Neural progenitor cell (in vitro differentiated cells): ENCODE data around the gene CHST9. TPM values are rescaled to one million over a fixed set of nuclear protein-coding genes. Genes with fewer than 3 reads are reported as not detected.

Experiments
- DNase-seq: peaks from one replicate; pipeline ENCODE4 v3.0.0-alpha.2; 2016; ENCODE audit warnings: low spot score
- H2AFZ ChIP-seq: fragments of 200-600 bp; sonication (generic); replicated peaks from 2 replicates; pipeline ENCODE4 v1.6.1; 2016; ENCODE audit warnings: antibody characterized with exemption
- H3F3A ChIP-seq: fragments of 200-600 bp; sonication (generic); 2 replicates; pipeline ENCODE4 v1.6.1; 2016; ENCODE audit warnings: antibody characterized with exemption, low read depth
- H3K27ac ChIP-seq: fragments of 200-600 bp; sonication (generic); 2 replicates; pipeline ENCODE4 v1.5.1; 2016; ENCODE audit warnings: mild to moderate bottlenecking
- H3K27me3 ChIP-seq: fragments of 200-600 bp; sonication (generic); 2 replicates; pipeline ENCODE4 v1.6.1; 2016; ENCODE audit warnings: mild to moderate bottlenecking, moderate library complexity
- H3K36me3 ChIP-seq: fragments of 200-600 bp; sonication (generic); 2 replicates; pipeline ENCODE4 v1.5.1; 2016
- H3K4me1 ChIP-seq: fragments of 200-600 bp; sonication (generic); 2 replicates; pipeline ENCODE4 v1.6.1; 2016; ENCODE audit warnings: mixed run types
- H3K4me2 ChIP-seq: fragments of 200-600 bp; sonication (generic); 2 replicates; pipeline ENCODE4 v1.6.1; 2016
- H3K4me3 ChIP-seq: fragments of 200-600 bp; sonication (generic); 2 replicates; pipeline ENCODE4 v1.5.1; 2016
- H3K79me2 ChIP-seq: fragments of 200-600 bp; sonication (generic); 2 replicates; pipeline ENCODE4 v1.6.1; 2016; ENCODE audit warnings: low read depth
- H3K9ac ChIP-seq: fragments of 200-600 bp; sonication (generic); 2 replicates; pipeline ENCODE4 v1.6.1; 2016
- H3K9me3 ChIP-seq: fragments of 200-600 bp; sonication (generic); 2 replicates; pipeline ENCODE4 v1.5.1; 2016; ENCODE audit warnings: low read depth
- H4K20me1 ChIP-seq: fragments of 200-600 bp; sonication (generic); 2 replicates; pipeline ENCODE4 v1.6.1; 2016; ENCODE audit warnings: low read depth
- H3K27ac Mint-ChIP-seq: 3 replicates; pipeline ENCODE4 v1.8.0; 2021; ENCODE audit warnings: mixed read lengths
- H3K27me3 Mint-ChIP-seq: 2 replicates; pipeline ENCODE4 v1.8.0; 2022; ENCODE audit warnings: low read depth, mild to moderate bottlenecking, inconsistent platforms, moderate library complexity, mixed read lengths; ENCODE audit not compliant: insufficient read depth
- H3K36me3 Mint-ChIP-seq: 3 replicates; pipeline ENCODE4 v1.8.0; 2021; ENCODE audit warnings: mixed read lengths
- H3K4me1 Mint-ChIP-seq: 3 replicates; pipeline ENCODE4 v1.8.0; 2021; ENCODE audit warnings: mixed read lengths
- H3K4me3 Mint-ChIP-seq: 3 replicates; pipeline ENCODE4 v1.8.0; 2021; ENCODE audit warnings: mild to moderate bottlenecking, moderate library complexity, mixed read lengths
- H3K9me3 Mint-ChIP-seq: 3 replicates; pipeline ENCODE4 v1.8.0; 2020; ENCODE audit warnings: mixed read lengths
- CTCF ChIP-seq: fragments of 200-600 bp; sonication (generic); IDR thresholded peaks from 2 replicates; pipeline ENCODE4 v1.5.1; 2017; ENCODE audit warnings: antibody characterized with exemption, mild to moderate bottlenecking
- EZH2 ChIP-seq: fragments of 200-600 bp; sonication (generic); IDR thresholded peaks from 2 replicates; pipeline ENCODE4 v1.6.1; 2017; ENCODE audit warnings: antibody characterized with exemption, mild to moderate bottlenecking, moderate library complexity
- EZH2phosphoT487 ChIP-seq: fragments of 200-600 bp; sonication (generic); IDR thresholded peaks from 2 replicates; pipeline ENCODE4 v1.6.1; 2017; ENCODE audit warnings: antibody characterized with exemption
- total RNA-seq: library from RNA; depleted of rRNA; stranded (reverse); fragments of >200 nt; gene quantifications from 2 replicates; pipeline ENCODE4 v1.2.3, GENCODE V29; 2015; ENCODE audit warnings: low replicate concordance

CHST9 gene
- total RNA-seq, 1 donor from 2014 or later: 1.3 TPM

GRCh38 chr18:27064673-27065072 lies 120.4 kb downstream of the CHST9 start:
- H3K9me3 ChIP-seq: no peaks in the 10 kb centered on the region
- H3K27ac Mint-ChIP-seq: no peak overlapping the region
- peaks cover 9% of the 10 kb centered on the region for H3K4me1 Mint-ChIP-seq
- no peak overlapping the region for H3K4me3 Mint-ChIP-seq
- H3F3A ChIP-seq: no peaks in the 10 kb centered on the region
- no peak overlapping the region for H2AFZ ChIP-seq
- no peaks in the 10 kb centered on the region for H4K20me1 ChIP-seq
- DNase-seq: peak; percentile 32
- no peak overlapping the region for H3K27ac ChIP-seq
- H3K36me3 ChIP-seq: no peaks in the 10 kb centered on the region
- H3K36me3 Mint-ChIP-seq: no peaks in the 10 kb centered on the region
- no peaks in the 10 kb centered on the region for H3K79me2 ChIP-seq
- H3K9me3 Mint-ChIP-seq: peaks cover 2% of the 10 kb centered on the region
- H3K9ac ChIP-seq: no peak overlapping the region
- no peaks in the 10 kb centered on the region for H3K27me3 Mint-ChIP-seq
- H3K4me2 ChIP-seq: peak overlapping the region; percentile 4
- no peak overlapping the region for H3K4me3 ChIP-seq
- TF ChIP-seq CTCF (no peak), EZH2 (no peak), EZH2phosphoT487 (no peak)
- no peaks in the 10 kb centered on the region for H3K27me3 ChIP-seq
- H3K4me1 ChIP-seq: peaks cover 9% of the 10 kb centered on the region

GRCh38 chr18:27062802-27063201 lies 122.3 kb downstream of the CHST9 start:
- DNase-seq: no peak
- Histone ChIP-seq H3K79me2 (no peaks in the 10 kb centered on the region), H3K27ac (no peak overlapping the region), H3K9ac (no peak overlapping the region), H3K4me3 (no peak overlapping the region), H3F3A (no peaks in the 10 kb centered on the region), H3K27me3 (no peaks in the 10 kb centered on the region), H2AFZ (no peak overlapping the region), H3K4me2 (no peak overlapping the region), H4K20me1 (no peaks in the 10 kb centered on the region), H3K4me1 (peaks cover 9% of the 10 kb centered on the region), H3K36me3 (no peaks in the 10 kb centered on the region), H3K9me3 (no peaks in the 10 kb centered on the region)
- Mint-ChIP-seq H3K36me3 (no peaks in the 10 kb centered on the region), H3K4me3 (no peak overlapping the region), H3K27me3 (no peaks in the 10 kb centered on the region), H3K4me1 (peaks cover 13% of the 10 kb centered on the region), H3K9me3 (peaks cover 2% of the 10 kb centered on the region), H3K27ac (no peak overlapping the region)
- TF ChIP-seq CTCF: no peak
- TF ChIP-seq EZH2phosphoT487: no peak
- no peak for TF ChIP-seq EZH2

GRCh38 chr18:27061488-27062095 lies 123.5 kb downstream of the CHST9 start:
- Histone ChIP-seq H4K20me1 (no peaks in the 10 kb centered on the region), H3K9ac (no peak overlapping the region), H3K27me3 (no peaks in the 10 kb centered on the region), H3K4me1 (peaks cover 9% of the 10 kb centered on the region), H3K79me2 (no peaks in the 10 kb centered on the region), H2AFZ (no peak overlapping the region), H3K9me3 (no peaks in the 10 kb centered on the region), H3F3A (no peaks in the 10 kb centered on the region), H3K4me3 (no peak overlapping the region), H3K4me2 (no peak overlapping the region), H3K36me3 (no peaks in the 10 kb centered on the region), H3K27ac (no peak overlapping the region)
- peaks cover 2% of the 10 kb centered on the region for H3K9me3 Mint-ChIP-seq
- no peak overlapping the region for H3K4me3 Mint-ChIP-seq
- no peaks in the 10 kb centered on the region for H3K27me3 Mint-ChIP-seq
- peaks cover 25% of the 10 kb centered on the region for H3K4me1 Mint-ChIP-seq
- no peak for TF ChIP-seq CTCF
- TF ChIP-seq EZH2phosphoT487: no peak
- no peak for TF ChIP-seq EZH2
- no peak overlapping the region for H3K27ac Mint-ChIP-seq
- DNase-seq: no peak
- H3K36me3 Mint-ChIP-seq: no peaks in the 10 kb centered on the region
